Activated naive CD4-positive, alpha-beta T cell treated with anti-CD3 and anti-CD28 coated beads, Interleukin-2, amount 50 U/mL, for 16 hours (primary cell): ENCODE measurements around the gene MED10.
A peak's percentile ranks its signal among the peaks of the same experiment; 100 is the strongest.

Source experiments
- DNase-seq: peaks from one replicate; pipeline ENCODE4 v3.0.0-alpha.2; 2020

Gene MED10, protein sequence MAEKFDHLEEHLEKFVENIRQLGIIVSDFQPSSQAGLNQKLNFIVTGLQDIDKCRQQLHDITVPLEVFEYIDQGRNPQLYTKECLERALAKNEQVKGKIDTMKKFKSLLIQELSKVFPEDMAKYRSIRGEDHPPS

DNA sequence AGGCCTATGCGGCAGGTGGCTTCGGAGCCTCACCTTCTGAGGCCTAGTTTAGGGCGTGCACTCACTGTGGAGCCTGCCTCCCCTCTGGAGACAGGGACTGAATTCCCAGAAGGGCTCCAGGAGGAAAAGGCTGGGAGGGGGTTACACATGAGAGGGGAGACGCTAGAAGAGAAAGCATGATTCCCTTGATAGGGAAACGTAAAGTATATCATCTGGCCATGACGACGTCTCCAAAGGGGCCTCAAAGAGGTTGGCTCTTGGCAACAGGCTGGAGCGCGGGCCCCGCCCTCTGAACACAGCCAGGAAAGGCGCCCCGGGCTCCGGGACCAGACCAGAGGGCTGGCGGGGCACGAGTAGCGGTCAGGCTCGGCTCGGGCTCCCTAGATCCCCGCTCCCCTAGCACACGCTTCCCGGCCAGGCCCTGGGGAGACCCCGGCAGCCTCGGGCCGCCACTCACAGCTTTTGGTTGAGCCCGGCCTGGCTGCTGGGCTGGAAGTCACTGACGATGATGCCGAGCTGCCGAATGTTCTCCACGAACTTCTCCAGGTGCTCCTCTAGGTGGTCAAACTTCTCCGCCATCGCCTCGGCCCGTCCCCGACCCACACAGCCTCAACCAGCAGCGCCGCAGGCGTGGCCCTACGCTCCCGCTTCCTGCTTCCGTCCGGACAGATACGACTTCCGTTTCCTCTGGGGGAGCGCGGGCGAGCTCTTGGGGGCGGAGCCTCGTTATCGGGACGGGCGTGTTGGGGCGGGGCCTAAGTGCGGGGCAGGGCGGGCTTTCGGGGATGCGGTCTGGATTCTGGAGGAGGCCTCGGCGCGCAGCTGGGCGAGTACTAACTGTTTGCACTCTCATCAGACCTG, at the start of gene MED10:
TSS of gene MED10 (minus strand) at position 643 of the 861 bp plus-strand sequence. CDS start at position 579, 64 bp downstream.
- peak; percentile 96 for DNase-seq

DNA sequence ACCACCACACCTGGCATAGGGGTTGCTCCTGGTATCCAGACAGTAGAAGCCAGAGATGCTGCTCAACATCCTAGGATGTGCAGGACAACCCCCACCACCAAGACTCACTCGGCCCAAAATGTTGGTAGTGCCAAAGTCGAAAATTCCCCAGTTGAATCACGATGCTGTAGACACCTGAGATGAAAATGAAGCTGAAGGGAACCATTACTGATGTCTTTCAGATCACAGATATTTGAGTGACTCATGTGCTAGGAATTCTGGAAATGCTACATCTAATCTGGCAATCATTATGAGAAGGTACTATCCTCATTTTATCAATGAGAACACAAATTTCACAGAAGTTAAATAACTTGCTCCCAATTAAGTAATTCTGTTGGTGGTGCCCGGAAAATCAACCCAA, 49.3 kb upstream of the MED10 start:
- DNase-seq: no peak

DNA sequence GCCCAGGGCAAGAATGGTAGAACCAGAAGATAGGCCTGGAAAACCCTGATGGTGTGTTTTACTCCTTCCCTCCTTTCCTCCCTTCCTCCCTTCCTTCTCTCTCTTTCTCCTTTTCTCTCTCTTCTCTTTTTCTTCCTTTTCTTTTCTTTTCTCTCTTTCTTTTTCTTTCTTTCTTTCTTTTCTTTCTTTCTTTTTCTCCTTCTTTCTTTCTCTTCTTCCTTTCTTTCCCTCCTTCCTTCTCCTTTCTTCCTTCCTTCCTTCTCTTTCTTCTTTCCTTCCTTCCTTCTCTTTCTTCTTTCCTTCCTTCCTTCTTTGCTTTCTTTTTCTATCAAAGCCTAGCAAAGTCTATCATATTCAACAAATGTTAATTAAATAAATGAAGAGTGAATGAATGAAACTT, 46.4 kb upstream of the MED10 start:
- DNase-seq: no peak

DNA sequence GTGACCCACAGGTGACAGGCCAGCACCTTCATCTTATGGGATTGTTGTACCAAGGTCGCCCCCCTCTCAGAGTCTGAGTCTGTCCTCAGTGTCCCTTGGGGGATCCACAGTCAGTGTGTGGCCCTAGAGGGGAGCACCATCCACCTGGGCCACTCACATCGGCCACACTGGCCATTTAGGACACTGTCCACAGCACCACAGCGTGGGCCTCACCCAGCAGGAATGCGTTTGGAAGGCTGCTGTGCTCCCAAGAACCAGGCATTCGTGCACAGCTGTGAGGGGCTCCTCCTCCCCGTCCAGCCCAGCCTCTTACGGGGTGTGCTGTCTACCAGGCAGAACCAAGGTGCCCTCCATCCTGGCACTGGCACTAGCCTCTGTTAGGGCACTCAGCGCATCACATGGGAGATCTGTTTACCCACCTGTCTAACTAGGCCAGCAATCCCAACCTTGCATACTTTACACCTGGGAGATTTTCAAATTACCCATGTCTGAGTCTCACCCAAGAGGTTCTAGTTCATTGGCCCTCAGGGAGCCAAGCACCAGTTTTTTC, 45.8 kb upstream of the MED10 start:
- DNase-seq: no peak

DNA sequence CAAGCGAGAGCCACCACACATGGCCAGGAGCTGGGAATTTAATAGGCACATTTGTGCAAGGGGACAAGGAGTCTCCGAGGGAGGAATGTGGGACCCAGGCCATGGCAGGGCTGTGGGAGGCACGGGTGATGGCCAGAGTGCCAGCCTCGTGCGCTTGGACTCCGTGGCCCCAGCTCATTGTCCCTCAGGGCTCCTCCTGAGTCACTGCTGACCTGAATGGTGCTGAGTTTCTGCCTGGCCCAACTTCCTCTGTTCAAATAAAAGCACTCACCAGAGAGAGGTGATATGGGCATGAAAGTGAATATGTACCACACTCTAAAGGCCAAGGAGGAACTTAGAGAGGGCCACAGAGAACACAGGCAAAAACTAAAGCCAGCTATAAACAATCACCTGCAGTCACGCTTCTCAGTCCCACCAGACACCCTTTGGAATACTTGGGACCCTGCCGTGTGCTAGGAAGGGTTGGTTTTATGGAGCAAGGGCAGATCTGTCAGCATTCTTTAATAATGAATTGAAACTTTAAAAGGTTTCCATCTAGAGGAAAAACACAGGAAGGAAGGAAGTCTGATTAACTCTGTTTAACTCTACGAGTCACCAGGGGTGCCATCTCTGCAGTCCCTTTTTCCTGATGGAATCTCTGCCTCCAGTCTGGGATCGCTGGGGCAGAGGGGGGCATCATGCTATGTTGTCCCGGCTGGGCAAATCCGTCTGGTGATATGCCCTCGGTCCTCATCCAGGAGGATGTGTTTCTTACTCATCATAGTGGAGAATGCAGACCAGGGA, 45.2 kb upstream of the MED10 start:
- DNase-seq: no peak

DNA sequence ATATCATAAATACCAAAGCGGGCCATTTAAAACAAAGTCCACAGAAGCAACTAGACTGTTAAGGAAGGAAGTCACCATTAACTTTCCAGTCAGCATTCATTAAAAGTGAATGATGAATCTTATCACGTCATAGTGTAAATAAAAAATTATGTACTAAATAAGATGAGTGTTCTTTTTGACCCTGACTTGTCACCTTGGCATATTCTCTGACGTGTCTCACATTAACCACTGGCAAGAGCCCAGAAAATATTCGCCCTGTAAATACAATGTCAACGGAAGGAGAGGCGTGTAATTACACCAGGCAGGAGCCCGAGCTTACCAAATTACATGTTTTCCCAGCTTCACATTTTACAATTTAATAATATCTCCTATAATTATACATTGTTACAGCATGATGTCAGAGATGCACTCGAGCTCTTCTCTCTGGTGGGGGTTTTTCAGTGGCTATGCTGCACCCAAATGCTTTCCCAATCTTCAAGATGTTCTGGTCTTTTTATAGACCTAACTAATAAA, 41.0 kb upstream of the MED10 start:
- DNase-seq: no peak

DNA sequence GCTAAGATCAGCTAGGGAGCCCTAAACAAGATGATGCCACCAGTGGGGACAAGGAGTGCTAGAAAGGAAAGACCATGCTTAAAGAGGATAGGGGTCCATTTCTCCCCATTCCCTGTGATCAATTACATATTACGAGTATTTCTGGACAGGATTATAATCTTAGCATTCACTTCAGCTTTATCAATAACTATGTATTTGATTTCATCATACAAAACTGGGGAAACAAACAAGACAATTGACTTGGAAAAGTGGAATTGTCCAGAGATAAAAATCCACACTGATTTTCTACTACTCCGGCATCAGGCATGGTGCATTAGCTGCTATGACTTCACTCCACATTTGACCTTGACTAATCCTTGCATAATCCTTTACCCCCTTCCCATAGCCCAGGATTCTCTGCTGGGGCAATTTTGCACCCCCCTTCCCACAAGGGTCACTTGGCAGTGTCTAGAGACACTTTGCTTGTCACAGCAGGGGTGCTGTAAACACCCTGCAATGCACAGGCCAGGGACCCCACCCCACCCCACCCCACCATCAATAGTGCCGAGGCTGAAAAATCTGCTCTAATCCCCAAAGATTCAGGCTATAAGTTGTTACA, 40.4 kb upstream of the MED10 start:
- no peak for DNase-seq

DNA sequence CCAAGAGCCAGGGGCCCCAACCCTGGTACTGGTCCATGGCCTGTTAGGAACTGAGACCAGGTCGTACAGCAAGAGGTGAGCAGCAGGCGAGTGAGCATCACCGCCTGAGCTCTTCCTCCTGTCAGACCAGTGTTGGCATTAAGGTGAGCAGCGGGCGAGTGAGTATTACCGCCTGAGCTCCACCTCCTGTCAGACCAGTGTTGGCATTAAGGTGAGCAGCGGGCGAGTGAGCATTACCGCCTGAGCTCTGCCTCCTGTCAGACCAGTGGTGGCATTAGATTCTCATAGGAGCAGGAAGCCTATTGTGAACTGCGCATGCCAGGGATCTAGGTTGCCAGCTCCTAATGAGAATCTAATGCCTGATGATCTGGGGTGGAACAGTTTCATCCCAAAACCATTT, 39.3 kb upstream of the MED10 start:
- no peak for DNase-seq

DNA sequence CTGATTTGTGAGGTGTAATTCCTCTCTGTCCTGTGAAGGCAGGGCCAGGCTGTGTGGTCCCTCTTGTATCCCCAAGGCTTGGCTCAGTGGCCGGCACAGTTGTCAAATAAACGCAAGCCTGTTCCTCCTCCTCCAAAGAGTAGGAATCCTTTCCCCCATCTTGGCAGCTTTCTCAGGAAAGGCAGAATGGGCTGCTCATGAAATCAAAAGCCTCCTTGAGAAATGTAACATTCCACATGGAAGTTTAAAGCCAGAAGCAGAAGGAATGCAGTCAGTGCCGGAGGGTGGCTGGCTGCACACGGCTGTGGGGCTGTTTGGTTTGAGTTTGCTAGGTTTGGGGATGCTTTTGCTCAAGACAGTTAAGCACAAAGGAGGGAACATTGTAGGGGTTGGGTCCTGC, 34.5 kb upstream of the MED10 start:
- DNase-seq: no peak

DNA sequence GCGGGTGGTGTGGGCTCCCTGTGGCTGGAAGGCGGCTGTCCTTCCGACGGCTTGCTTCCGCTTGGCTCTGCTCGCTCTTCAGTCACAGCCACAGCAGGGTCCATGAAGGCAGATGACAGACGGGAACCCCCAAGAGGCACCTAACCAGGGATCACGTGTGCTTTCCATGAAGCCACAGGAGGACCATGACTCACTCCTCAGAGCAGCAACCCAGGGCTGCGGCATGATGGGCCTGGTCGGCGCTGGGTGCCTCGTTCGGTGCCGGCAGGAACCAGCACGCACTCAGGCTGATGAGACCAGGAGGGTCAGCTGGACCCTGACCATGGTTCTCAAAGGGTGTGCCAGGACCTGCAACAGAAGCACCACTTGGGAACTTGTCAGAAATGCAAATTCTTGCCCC, 32.8 kb upstream of the MED10 start:
- no peak for DNase-seq

DNA sequence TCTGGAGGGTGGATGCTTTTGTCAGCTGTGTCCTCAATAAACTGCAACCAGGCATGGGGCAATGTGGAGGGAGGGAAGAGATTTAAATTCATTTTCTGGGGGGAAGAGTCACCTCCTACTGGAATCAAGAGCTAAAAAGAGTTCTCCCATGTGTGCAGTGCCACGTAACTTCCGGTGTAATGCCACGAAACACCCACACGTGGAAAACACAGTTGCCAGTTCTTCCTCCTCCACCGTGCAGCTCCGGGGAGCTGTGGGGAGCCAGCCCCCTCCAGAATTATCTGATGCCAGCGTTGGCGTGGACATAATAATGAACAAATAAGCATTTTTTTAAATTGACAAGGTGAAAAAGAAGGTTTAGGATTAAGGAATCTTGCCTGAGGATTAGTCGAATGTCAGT, 32.1 kb upstream of the MED10 start:
- no peak for DNase-seq

DNA sequence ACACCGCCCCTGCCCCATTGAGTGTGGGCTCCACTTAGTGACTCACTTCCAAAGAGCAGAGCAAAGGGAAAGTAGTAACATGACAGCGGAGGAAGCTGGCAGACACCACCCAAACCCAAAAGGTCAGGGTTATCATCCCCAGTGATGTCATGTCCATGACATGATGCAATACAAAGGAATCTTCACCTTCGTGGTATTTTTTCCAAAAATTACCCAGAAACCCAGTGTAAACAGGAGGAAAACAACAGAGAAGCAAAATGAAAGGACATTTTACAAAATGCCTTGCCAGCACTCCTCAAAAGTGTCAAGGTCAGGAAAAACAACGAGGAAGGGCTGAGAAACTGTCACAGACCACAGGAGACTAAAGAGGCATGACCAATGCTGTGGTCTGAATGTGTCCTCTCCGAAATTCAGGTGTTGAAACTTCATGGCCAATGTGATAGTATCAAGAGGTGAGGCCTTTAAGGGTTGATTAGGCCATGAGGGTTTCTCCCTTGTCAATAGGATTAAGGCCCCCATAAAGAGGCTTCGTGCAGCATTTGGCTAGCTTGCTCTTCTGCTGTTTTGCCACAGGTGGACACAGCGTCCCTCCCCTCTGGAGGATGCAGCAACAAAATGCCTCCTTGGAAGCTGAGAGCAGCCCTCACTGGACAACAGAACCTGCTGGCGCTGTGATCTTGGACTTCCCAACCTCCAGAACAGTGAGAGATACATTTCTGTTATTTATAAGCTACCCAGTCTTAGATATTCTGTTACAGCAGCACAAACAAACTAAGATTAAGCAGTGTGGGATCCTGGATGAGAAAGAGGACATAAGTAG, 30.5 kb upstream of the MED10 start:
- DNase-seq: no peak

DNA sequence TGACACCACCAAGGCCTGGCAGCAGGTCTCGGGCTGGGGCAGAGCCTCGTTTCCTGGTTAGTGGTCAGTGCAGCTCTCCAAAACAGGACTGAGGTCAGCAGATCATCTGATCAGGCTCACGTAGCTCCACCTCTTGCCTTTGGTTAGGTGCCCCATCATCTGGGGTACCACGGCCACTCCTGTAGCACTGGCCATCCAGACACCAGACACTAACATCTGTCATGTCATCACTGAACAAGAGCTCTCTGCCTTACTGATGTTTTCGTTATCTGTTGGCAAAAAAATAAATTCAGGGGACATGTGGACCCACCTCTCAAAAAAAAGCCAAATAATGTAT, 29.9 kb upstream of the MED10 start:
- DNase-seq: no peak

DNA sequence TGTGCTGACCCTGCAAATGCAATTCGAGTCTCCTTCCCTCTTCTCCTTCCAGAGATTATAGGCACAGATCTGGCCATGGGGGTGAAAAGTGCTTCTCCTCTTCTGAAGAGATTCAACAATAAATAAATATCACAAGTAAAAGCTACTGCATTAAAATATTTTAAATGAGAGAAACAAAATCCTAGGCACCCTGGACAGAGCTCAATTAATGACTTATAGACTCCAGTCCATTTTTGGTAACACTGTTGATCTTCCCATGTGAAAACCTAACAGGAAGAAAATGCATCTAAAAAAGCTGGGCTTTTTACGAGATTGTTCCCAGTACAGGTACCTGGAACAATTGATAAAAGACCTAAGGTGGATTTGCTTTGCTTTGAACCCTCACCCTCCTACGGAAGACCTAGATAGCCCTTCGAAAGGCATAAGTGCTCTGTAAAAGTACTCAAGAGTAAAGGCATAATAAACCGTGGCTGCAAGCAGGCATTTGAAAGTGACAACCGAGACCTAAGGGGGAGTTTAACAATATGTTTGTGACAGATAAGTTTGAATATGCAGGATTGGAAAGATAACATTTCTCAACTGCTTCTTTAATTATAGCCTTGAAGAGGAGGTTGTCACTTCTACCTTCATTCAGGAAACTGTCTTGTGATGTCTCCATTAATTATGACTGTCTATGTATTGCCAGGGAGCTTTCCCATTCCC, 29.4 kb upstream of the MED10 start:
- DNase-seq: no peak

DNA sequence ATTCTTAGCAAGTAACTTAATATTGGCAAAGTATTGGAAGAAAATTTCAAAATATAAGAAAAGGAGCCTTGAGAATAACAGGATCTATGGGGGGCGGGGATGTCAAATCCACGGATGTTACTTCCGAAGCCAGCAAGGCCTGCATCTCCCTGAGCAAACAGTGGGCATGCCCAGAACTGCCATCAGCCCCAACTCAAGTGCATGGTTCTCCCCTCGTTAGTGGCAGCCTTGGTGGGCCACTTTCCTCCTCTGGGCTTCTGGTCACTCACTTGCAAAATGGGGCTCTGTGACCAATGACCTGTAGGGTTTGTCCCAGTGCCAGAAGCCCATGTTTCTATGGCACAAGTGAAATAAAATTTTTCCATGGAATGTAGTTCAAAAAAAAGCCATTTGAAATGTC, 27.2 kb upstream of the MED10 start:
- no peak for DNase-seq

DNA sequence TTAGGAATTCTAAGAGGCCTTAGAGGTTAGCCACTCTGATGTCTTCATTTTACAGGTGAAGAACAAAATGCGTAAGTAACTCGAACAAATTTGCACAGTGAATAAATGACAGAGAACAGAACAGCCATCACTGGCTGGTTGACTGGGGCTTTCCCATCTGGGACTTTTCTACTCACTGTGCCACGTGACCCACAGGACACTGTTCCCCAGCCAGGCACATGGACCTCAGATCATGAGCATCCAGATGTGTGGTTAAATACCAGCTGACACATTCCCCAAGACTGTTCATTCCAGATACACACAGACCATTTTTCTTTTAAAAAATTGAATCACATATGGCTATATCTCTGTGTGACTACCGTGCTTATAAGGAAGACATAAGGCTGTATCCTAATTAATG, 25.8 kb upstream of the MED10 start:
- DNase-seq: no peak

DNA sequence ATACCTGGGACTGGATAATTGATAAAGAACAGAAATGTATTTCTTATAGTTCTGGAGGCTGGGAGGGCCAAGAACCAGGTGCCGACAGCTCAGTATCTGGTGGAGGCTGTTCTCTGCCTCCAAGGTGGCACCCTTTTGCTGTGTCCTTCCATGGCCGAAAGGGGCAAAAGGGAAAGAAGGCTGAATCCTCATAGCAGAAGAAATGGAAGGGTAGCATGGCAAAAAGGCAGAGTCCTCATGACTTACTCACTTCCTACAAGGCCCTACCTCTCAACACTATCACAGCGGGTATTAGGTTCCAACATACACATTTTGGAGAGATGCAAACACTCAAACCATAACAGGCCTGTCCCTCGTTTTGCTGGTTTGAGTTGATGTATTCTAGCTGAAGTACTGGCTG, 25.1 kb upstream of the MED10 start:
- DNase-seq: no peak

DNA sequence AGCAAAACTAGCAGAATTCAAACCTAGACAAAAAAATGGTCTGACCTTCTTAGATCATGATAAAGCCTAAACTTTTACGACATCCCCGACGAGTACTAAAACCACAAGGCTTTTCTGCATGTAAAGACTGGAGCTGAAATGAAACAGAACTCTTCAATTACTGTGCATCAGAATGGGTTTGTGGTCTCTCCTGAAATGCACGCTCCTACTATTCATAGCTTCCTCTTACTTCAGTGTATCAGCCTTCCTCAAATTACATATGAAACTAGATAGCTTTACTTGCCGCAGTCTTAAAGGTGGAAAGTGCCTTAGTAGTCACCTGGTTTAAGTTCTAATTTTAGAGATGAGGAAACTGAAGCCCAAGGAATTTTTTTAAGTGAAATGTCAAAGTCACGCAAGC, 24.6 kb upstream of the MED10 start:
- DNase-seq: no peak

DNA sequence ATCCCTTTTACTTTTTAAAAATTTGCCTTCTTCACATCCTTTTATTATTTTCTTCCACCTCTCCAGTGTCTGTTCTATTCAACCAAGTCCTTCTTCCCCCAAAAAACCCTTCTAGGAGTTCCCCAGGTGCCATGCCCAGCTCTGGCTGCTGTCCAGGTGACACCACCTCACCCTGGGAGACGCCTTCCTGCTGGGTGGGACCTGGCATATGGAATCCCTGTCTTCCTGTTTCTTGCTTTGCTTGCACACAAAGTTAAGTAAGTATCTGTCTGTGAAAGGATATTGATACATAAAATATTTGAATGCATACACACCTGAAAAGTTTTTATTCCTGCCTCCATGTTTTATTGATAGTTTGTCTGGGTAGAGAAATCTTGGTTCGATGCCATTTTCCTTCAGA, 23.1 kb upstream of the MED10 start:
- DNase-seq: no peak

DNA sequence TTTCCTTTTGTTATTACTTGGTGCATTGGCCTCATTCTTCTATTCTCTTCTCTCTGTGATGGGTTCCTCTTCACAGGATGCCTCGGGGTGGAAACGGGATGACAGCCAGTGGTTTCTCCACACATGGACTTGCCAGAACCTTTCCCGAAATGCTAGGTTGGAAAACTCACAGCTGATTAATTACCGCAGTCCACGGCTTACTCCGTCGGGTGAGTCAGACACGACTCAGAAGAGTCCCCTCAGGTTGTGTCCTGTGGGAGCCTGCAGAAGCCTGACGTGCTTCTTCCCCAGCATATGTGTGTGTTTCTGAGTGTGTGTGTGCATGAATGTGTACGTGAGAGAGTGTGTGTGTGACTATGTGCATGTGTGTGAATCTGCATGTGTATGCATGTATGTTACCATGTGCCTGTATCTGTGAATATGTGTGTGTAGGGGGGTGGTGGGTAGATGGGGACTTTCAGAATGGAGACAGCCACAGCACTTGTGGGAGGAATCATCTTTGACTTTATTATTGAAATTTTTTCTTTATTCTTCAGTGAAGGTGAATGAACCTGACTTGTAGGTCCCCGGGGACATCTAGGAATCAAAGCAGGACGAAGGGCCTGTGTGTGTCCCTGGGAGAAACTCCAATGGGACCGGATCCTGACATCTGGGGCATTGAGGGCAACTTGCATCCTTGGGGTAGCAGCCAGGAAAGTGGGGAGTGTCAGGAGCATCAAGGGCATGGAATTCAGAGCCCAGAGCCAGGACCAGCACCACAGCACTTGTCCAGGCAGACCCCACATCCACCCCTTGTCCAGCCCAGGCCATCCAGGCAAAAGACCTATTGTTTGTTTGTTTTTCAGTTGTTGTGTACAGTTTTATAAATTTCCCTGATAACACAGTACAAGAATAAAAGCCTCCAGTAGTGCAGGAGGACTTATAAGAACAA, 21.9 kb upstream of the MED10 start:
- no peak for DNase-seq
